ENCODE measurements around the gene AGPS.
"Not testable (repeated sequence)": the region's sequence is repeated elsewhere in the genome, so short reads cannot be mapped to it uniquely, and the experiment has no call there.

AGPS gene

GRCh38 chr2:177471990-177472389 lies 79.4 kb downstream of the AGPS start:
- no peak for DNase-seq (ENCODE audit: low spot score)

- no peak for DNase-seq (ENCODE audit: low spot score)
Observed at GRCh38 chr2:177474301-177474700, 81.7 kb downstream of the AGPS start.

GRCh38 chr2:177474998-177475397 lies 82.4 kb downstream of the AGPS start:
- peak; percentile 13 for DNase-seq (ENCODE audit: low spot score)

- no peak for DNase-seq (ENCODE audit: low spot score)
Observed at GRCh38 chr2:177476897-177477296, 84.3 kb downstream of the AGPS start.

- DNase-seq (ENCODE audit: low spot score), result no peak
Observed at GRCh38 chr2:177478029-177478428, 85.5 kb downstream of the AGPS start.

GRCh38 chr2:177478907-177479306 lies 86.3 kb downstream of the AGPS start:
- no peak for DNase-seq (ENCODE audit: low spot score)

GRCh38 chr2:177482195-177482594 lies 89.6 kb downstream of the AGPS start:
- DNase-seq (ENCODE audit: low spot score), result no peak

- DNase-seq (ENCODE audit: low spot score), result no peak
Observed at GRCh38 chr2:177483531-177483930, 91.0 kb downstream of the AGPS start.

- no peak for DNase-seq (ENCODE audit: low spot score)
Observed at GRCh38 chr2:177484180-177484795, 91.7 kb downstream of the AGPS start.

- DNase-seq (ENCODE audit: low spot score), result not testable (repeated sequence)
Observed at GRCh38 chr2:177485657-177486056, 93.1 kb downstream of the AGPS start.

- DNase-seq (ENCODE audit: low spot score), result peak; percentile 27
Observed at GRCh38 chr2:177489719-177490301, 97.2 kb downstream of the AGPS start.

GRCh38 chr2:177495945-177496344 lies 103.4 kb downstream of the AGPS start:
- DNase-seq (ENCODE audit: low spot score), result no peak

GRCh38 chr2:177496921-177497320 lies 104.3 kb downstream of the AGPS start:
- no peak for DNase-seq (ENCODE audit: low spot score)

- no peak for DNase-seq (ENCODE audit: low spot score)
Observed at GRCh38 chr2:177501186-177501585, 108.6 kb downstream of the AGPS start.

GRCh38 chr2:177506505-177506904 lies 113.9 kb downstream of the AGPS start:
- DNase-seq (ENCODE audit: low spot score), result no peak

GRCh38 chr2:177506998-177507397 lies 114.4 kb downstream of the AGPS start:
- no peak for DNase-seq (ENCODE audit: low spot score)

GRCh38 chr2:177516824-177517544 lies 124.4 kb downstream of the AGPS start:
- DNase-seq (ENCODE audit: low spot score), result no peak

- DNase-seq (ENCODE audit: low spot score), result no peak
Observed at GRCh38 chr2:177518754-177519153, 126.2 kb downstream of the AGPS start.

- no peak for DNase-seq (ENCODE audit: low spot score)
Observed at GRCh38 chr2:177519534-177520115, 127.1 kb downstream of the AGPS start.

GRCh38 chr2:177520324-177520723 lies 127.8 kb downstream of the AGPS start:
- no peak for DNase-seq (ENCODE audit: low spot score)

GRCh38 chr2:177523781-177524180 lies 131.2 kb downstream of the AGPS start:
- DNase-seq (ENCODE audit: low spot score), result no peak

GRCh38 chr2:177525351-177525924 lies 132.9 kb downstream of the AGPS start:
- DNase-seq (ENCODE audit: low spot score), result no peak

Data from COLO829 (cell line).